Stimulated activated CD4-positive, alpha-beta T cell treated with anti-CD3 and anti-CD28 coated beads, Interleukin-1b, Interleukin-23, amount 100 ng/mL, for 24 hours (primary cell): ENCODE measurements around the gene NPM3.

Experiments
- DNase-seq, 4 experiments: peaks; one replicate each; pipeline ENCODE4 v3.0.0-alpha.2; 2020; ENCODE audit warnings: low read depth in 4 of 4, low spot score in 1 of 4

NPM3 gene

GRCh38 chr10:101760510-101760909 is 22.7 kb downstream of the NPM3 start:
- DNase-seq, result no peak

- DNase-seq, result no peak
Observed at GRCh38 chr10:101759309-101760247, 23.7 kb downstream of the NPM3 start.

- no peak for DNase-seq
Observed at GRCh38 chr10:101758858-101759257, 24.4 kb downstream of the NPM3 start.

- DNase-seq, result no peak
Observed at GRCh38 chr10:101752241-101752640, 31.0 kb downstream of the NPM3 start.

- no peak for DNase-seq
Observed at GRCh38 chr10:101749047-101750016, 33.9 kb downstream of the NPM3 start.

GRCh38 chr10:101748496-101748895 is 34.8 kb downstream of the NPM3 start:
- no peak for DNase-seq

- DNase-seq, result no peak
Observed at GRCh38 chr10:101745074-101745696, 38.1 kb downstream of the NPM3 start.

- DNase-seq, result no peak
Observed at GRCh38 chr10:101744267-101744666, 39.0 kb downstream of the NPM3 start.

GRCh38 chr10:101741938-101742337 is 41.3 kb downstream of the NPM3 start:
- no peak for DNase-seq

- no peak for DNase-seq
Observed at GRCh38 chr10:101736666-101737065, 46.6 kb downstream of the NPM3 start.

GRCh38 chr10:101732096-101732495 is 51.1 kb downstream of the NPM3 start:
- DNase-seq, result no peak
